AG04450 (cell line): ENCODE data around the gene MEX3B. TPM values are rescaled to one million over a fixed set of nuclear protein-coding genes. Genes with fewer than 3 reads are reported as not detected.

Experiments used
- CTCF ChIA-PET: fragments of 300-600, 350-600 bp; formaldehyde crosslinking; extraction: SDS; loops from one replicate; lab custom pipeline; 2022; ENCODE audit warnings: antibody characterized with exemption, inconsistent platforms; lab: Charles Lee
- POLR2A ChIA-PET: fragments of 350-600 bp; formaldehyde crosslinking; extraction: SDS; loops from one replicate; lab custom pipeline; 2021; ENCODE audit warnings: antibody characterized with exemption, inconsistent platforms; lab: Yijun Ruan, JAX
- DNase-seq: peaks from one replicate; pipeline ENCODE4 v3.0.0-alpha.2; 2011; ENCODE audit warnings: low read depth, low spot score
- H3K27ac ChIP-seq: one replicate; pipeline ENCODE4 v1.5.1; 2012; ENCODE audit warnings: low read depth, low read length, control low read depth
- H3K27me3 ChIP-seq: one replicate; pipeline ENCODE4 v1.6.0; 2012; ENCODE audit warnings: low read length; ENCODE audit not compliant: control insufficient read depth, insufficient read depth
- H3K4me3 ChIP-seq: 2 replicates; pipeline ENCODE4 v1.5.1; 2011; ENCODE audit warnings: mild to moderate bottlenecking, low read depth, low read length, control low read depth
- H3K9me3 ChIP-seq: 2 replicates; pipeline ENCODE4 v1.5.1; 2012; ENCODE audit warnings: low read length; ENCODE audit not compliant: control insufficient read depth, insufficient read depth
- polyA plus RNA-seq: library from polyadenylated mRNA; depleted of rRNA; stranded (reverse); fragments of >200 nt; gene quantifications from 2 replicates; pipeline ENCODE4 v1.2.3, GENCODE V29; 2011
- TF ChIP-seq, protein P1 (sequence below): IDR thresholded peaks from 2 replicates; pipeline ENCODE4 v1.5.1; 2011; ENCODE audit warnings: low read depth, low read length, control low read depth, inconsistent platforms

Gene MEX3B
- polyA plus RNA-seq, 1 experiment: 6.3 TPM

DNA sequence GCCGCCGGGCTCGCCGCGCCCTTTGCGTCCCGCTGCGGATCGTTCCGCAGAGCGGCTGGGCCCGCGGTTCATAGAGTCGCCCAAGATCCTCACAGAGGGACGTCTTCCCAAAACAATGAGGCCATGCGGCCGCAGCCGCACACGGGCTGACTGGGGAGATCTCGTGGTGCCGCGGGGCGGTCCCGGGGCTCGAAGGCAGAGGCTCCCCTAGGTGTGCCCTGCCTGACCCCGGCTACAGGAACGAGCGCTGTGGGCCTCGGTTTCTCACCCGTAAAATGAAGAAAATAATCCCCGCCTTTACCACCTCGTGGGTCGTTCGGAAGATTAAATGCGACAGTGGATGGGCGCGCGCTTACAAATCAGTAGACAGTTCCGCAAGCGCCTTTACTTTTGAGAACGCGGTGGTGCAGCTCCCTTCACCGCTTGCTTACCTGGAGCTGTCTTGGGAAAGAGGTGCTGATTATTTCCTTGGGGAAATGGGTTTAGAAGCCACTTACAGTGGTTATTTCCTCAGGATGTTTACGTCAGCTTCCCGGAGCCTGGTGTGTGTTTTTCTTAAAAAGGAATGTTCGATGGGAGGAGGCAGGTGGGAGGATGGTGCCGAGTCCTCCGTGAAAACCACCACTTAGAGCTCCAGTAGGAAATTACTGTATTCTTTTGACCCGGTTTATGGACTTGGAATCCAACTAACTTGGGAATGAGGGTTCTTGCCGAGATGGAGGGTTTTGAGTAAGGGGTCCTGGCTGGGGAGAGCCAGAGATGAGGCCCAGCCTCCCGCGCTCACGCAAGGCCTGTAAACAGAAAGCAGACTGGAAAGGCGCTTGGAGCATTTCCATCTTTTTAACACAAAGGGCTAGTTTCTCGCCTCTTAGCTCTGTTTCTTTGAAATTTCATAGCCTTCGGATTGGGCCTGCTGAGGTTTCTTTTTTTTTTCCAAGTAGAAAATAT is 1.9 kb upstream of the MEX3B start:
- POLR2A ChIA-PET: interaction anchor here (1.0 to 2.3 kb wide), 3 partner anchors 10 to 97 kb away, joined by 3 to 7 read pairs (median 4); no protein-coding TSS in a partner anchor
- Histone ChIP-seq H3K9me3 (peaks cover 2% of the 10 kb centered on the region; the same call in 1 of the 2 replicates), H3K27me3 (no peaks in the 10 kb centered on the region), H3K4me3 (peak overlapping the region; percentile 65), H3K27ac (peak overlapping the region; percentile 65)
- DNase-seq: no peak
- CTCF ChIA-PET: interaction anchor here (0.7 to 1.6 kb wide), 8 partner anchors 15 to 772 kb away, joined by 3 to 7 read pairs (median 3); no protein-coding TSS in a partner anchor
- TF ChIP-seq, protein P1, sequence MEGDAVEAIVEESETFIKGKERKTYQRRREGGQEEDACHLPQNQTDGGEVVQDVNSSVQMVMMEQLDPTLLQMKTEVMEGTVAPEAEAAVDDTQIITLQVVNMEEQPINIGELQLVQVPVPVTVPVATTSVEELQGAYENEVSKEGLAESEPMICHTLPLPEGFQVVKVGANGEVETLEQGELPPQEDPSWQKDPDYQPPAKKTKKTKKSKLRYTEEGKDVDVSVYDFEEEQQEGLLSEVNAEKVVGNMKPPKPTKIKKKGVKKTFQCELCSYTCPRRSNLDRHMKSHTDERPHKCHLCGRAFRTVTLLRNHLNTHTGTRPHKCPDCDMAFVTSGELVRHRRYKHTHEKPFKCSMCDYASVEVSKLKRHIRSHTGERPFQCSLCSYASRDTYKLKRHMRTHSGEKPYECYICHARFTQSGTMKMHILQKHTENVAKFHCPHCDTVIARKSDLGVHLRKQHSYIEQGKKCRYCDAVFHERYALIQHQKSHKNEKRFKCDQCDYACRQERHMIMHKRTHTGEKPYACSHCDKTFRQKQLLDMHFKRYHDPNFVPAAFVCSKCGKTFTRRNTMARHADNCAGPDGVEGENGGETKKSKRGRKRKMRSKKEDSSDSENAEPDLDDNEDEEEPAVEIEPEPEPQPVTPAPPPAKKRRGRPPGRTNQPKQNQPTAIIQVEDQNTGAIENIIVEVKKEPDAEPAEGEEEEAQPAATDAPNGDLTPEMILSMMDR: no peak

DNA sequence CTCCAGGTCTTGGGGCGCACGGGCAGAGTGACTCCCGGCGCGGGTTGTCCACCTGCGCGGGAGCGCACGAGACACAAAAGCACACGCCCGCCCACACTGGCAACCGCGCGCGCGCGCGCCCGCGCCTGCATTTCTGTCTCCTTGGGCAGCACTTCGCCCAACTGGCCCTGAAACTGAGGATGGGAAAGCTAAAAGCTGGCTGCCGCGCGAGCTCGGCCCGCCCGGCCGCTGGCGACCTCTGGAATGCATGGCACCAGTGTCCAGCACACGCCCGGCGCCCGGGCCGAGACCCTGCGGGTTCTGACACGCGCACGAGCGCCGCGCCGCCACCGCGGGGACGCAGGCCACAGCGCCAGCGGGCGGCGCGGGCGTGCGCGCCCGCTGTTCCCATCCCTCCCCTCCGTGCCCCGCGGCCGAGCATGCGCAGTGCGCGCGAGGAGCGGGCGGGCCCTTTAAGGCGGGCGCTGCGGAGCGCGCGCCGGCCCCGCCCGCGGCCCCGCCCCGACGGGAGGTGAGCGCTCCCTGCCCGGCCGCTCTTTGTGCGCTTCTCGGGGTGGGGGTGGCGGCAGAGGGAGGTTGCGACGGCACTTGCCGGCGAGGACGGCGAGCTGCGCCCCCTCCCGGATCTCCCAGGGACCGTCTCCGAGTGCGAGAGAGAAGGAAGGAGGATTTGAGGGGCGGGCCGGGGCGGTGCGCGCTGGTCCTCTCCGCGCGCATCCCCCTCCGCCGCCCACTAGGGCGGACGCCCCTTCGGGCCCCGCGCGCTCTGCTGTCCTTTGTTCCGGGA is 1.0 kb upstream of the MEX3B start:
- CTCF ChIA-PET: interaction anchor here (1.2 to 1.6 kb wide), 3 partner anchors 62 to 636 kb away, joined by 3 to 7 read pairs (median 3); no protein-coding TSS in a partner anchor

DNA sequence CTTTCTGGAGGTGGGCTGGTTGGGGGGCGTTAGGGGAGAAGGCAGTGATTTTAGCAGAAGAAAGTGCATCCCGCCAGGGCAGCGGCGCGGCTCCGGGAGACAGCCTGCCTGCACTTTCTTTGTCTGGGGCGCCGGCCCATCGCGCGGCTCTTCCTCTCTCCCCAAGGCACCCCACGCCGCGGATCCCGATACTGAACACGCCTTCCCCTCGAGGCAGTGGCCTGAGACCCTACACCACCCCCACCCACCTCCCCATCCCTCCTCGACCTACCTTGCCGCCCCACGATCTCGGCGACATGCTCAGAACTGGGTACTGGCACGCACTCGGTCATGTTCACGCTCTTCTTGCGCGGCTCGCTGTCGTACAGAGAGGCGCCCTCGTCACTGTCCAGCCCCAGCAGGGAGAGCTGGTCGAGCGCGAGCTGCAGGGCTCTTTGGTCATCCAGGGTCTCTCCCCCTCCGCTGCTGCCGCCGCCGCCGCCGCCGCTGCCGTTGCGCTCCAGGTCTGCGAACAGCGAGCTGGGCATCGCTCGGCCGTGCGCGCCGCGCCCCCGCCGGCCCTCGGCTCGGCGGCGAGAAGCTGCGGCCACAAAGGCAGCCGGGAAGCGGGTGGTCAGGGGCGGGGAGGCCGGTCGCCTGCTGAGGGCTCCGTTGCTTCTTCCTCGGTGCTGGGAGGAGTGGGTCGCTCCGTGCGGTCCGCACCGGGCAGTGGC is 483 bp downstream of the MEX3B start:
- ChIA-PET POLR2A (interaction anchor here (0.7 to 1.6 kb wide), 6 partner anchors 23 to 403 kb away, joined by 3 to 12 read pairs (median 6); no protein-coding TSS in a partner anchor), CTCF (interaction anchor here (0.6 to 1.2 kb wide), 2 partner anchors 11 to 95 kb away, joined by 3 to 5 read pairs; no protein-coding TSS in a partner anchor)
- Histone ChIP-seq H3K27me3 (no peaks in the 10 kb centered on the region), H3K9me3 (peaks cover 2% of the 10 kb centered on the region; the same call in 1 of the 2 replicates), H3K4me3 (peak overlapping the region; percentile 89), H3K27ac (peak overlapping the region; percentile 92)
- TF ChIP-seq, protein P1: no peak
- no peak for DNase-seq

More for the DNA sequence above, 1.0 kb upstream of the MEX3B start:
- peak; percentile 86 for DNase-seq
- POLR2A ChIA-PET: interaction anchor here (0.5 to 2.3 kb wide), 9 partner anchors 10 to 404 kb away, joined by 3 to 12 read pairs (median 5); no protein-coding TSS in a partner anchor
- Histone ChIP-seq H3K4me3 (peak overlapping the region; percentile 89), H3K9me3 (peaks cover 2% of the 10 kb centered on the region; the same call in 1 of the 2 replicates), H3K27ac (peak overlapping the region; percentile 98), H3K27me3 (no peaks in the 10 kb centered on the region)
- TF ChIP-seq, protein P1: peak; percentile 77

- TF ChIP-seq, protein P1: no peak
- Histone ChIP-seq H3K27ac (peak overlapping the region; percentile 92), H3K27me3 (no peaks in the 10 kb centered on the region), H3K4me3 (peak overlapping the region; percentile 89), H3K9me3 (peaks cover 2% of the 10 kb centered on the region; the same call in 1 of the 2 replicates)
- CTCF ChIA-PET: interaction anchor here (0.8 to 3.2 kb wide), 3 partner anchors 64 to 634 kb away, joined by 3 to 13 read pairs (median 4); no protein-coding TSS in a partner anchor
- peak; percentile 42 for DNase-seq
- POLR2A ChIA-PET: interaction anchor here (0.5 to 1.6 kb wide), 3 partner anchors 58 to 402 kb away, joined by 3 to 12 read pairs (median 3); no protein-coding TSS in a partner anchor
Measured at GRCh38 chr15:82044373-82045178, 1.2 kb downstream of the MEX3B start.
